ENCODE results near the gene SH3YL1. TPM values are rescaled to one million over a fixed set of nuclear protein-coding genes. Genes with fewer than 3 reads are reported as not detected.

The SH3YL1 gene
- total and polyA plus RNA-seq, 7 donors, result 17.4 to 119 (median 33.5) TPM

- TF ChIP-seq POLR2A (IDR thresholded peaks at IDR 0.05), result no peak
- TF ChIP-seq POLR2AphosphoS5 (IDR thresholded peaks at IDR 0.05), result no peak
- TF ChIP-seq EP300 (IDR thresholded peaks at IDR 0.05), result no peak
- no peak for TF ChIP-seq CTCF (IDR thresholded peaks at IDR 0.05)
- peaks cover 0 to 17% (median 0%) of the 10 kb centered on the region in 3 donors for H3K27me3 ChIP-seq
- H3K4me3 ChIP-seq, result no peak overlapping the region
- no peak overlapping the region for H3K27ac ChIP-seq
- H3K9me3 ChIP-seq, result peaks cover 0 to 3% (median 1%) of the 10 kb centered on the region in 4 donors
- 68 to 78% methylated on average over 5 of the region's 5 CpGs for WGBS, 2 donors
- no peak for DNase-seq
- intact Hi-C loops (cut with DNase I), result no loop called here
- H3K4me1 ChIP-seq, result no peaks in the 10 kb centered on the region
- H3K36me3 ChIP-seq, result no peaks in the 10 kb centered on the region
Observed at GRCh38 chr2:211486-212184, 52.2 kb downstream of the SH3YL1 start.

- intact Hi-C loops (cut with DNase I), result no loop called here
- no peak for TF ChIP-seq EP300 (IDR thresholded peaks at IDR 0.05)
- no peak for TF ChIP-seq POLR2AphosphoS5 (IDR thresholded peaks at IDR 0.05)
- no peak for TF ChIP-seq POLR2A (IDR thresholded peaks at IDR 0.05)
- no peak for TF ChIP-seq CTCF (IDR thresholded peaks at IDR 0.05)
- WGBS, 2 donors, result 75 to 81% methylated on average over 4 of the region's 4 CpGs
Observed at GRCh38 chr2:210660-211059, 53.2 kb downstream of the SH3YL1 start.

GRCh38 chr2:209470-209869 lies 54.4 kb downstream of the SH3YL1 start:
- Histone ChIP-seq H3K9me3 (peaks cover 0 to 3% (median 1%) of the 10 kb centered on the region in 4 donors), H3K27ac (no peak overlapping the region), H3K4me3 (no peak overlapping the region), H3K36me3 (no peaks in the 10 kb centered on the region), H3K4me1 (no peaks in the 10 kb centered on the region), H3K27me3 (peaks cover 0 to 17% (median 0%) of the 10 kb centered on the region in 3 donors)
- intact Hi-C loops (cut with DNase I), result no loop called here
- TF ChIP-seq POLR2A (IDR thresholded peaks at IDR 0.05) (no peak), POLR2AphosphoS5 (IDR thresholded peaks at IDR 0.05) (no peak), EP300 (IDR thresholded peaks at IDR 0.05) (no peak), CTCF (IDR thresholded peaks at IDR 0.05) (no peak)
- DNase-seq, result no peak
- WGBS, 2 donors, result 59 to 74% methylated on average over 2 of the region's 2 CpGs

More at GRCh38 chr2:210660-211059, 53.2 kb downstream of the SH3YL1 start:
- Histone ChIP-seq H3K4me1 (no peaks in the 10 kb centered on the region), H3K4me3 (no peak overlapping the region), H3K27ac (no peak overlapping the region), H3K9me3 (peaks cover 0 to 3% (median 1%) of the 10 kb centered on the region in 4 donors), H3K36me3 (no peaks in the 10 kb centered on the region), H3K27me3 (peaks cover 0 to 17% (median 0%) of the 10 kb centered on the region in 3 donors)
- no peak for DNase-seq

- TF ChIP-seq POLR2AphosphoS5 (IDR thresholded peaks at IDR 0.05) (no peak), POLR2A (IDR thresholded peaks at IDR 0.05) (no peak), EP300 (IDR thresholded peaks at IDR 0.05) (no peak), CTCF (IDR thresholded peaks at IDR 0.05) (no peak)
- Histone ChIP-seq H3K36me3 (no peaks in the 10 kb centered on the region), H3K27ac (no peak overlapping the region), H3K4me3 (no peak overlapping the region), H3K27me3 (peaks cover 0 to 17% (median 0%) of the 10 kb centered on the region in 3 donors), H3K9me3 (peaks cover 0 to 3% (median 1%) of the 10 kb centered on the region in 4 donors), H3K4me1 (no peaks in the 10 kb centered on the region)
- 59 to 84% methylated on average over 1 of the region's 1 CpG for WGBS, 2 donors
- DNase-seq, result no peak
- intact Hi-C loops (cut with DNase I), result no loop called here
Observed at GRCh38 chr2:208335-208734, 55.5 kb downstream of the SH3YL1 start.
